Measurements from ENCODE around the gene LHX1. TPM values are rescaled to one million over a fixed set of nuclear protein-coding genes. Genes with fewer than 3 reads are reported as not detected.

Gene LHX1
- total RNA-seq, 1 experiment from 2014 or later = not detected

- Histone ChIP-seq H3K9me2 (replicated peaks; ENCODE audit: insufficient read depth, low read length) (no peaks in the 10 kb centered on the region), H3K27me3 (ENCODE audit: low read length) (no peaks in the 10 kb centered on the region), H4K20me1 (ENCODE audit: insufficient read depth, low read depth, low read length) (peaks cover 7% of the 10 kb centered on the region; the same call in 1 of the 2 replicates), H3K9me3 (ENCODE audit: low read length) (no peaks in the 10 kb centered on the region), H3K4me2 (ENCODE audit: low read depth, low read length, poor library complexity, severe bottlenecking) (peak overlapping the region; percentile 90), H3K27ac (ENCODE audit: low read length) (no peak overlapping the region; the same call in 1 of the 2 replicates), H3K79me2 (ENCODE audit: low read length) (peaks cover 60% of the 10 kb centered on the region), H3K4me3 (ENCODE audit: low read length) (peak overlapping the region; percentile 90), H3K4me1 (ENCODE audit: low read length) (peaks cover 35% of the 10 kb centered on the region), H2AFZ (ENCODE audit: low read length) (no peak overlapping the region), H3K36me3 (ENCODE audit: insufficient read depth, low read length) (peaks cover 33% of the 10 kb centered on the region), H3K9ac (ENCODE audit: low read length) (peak overlapping the region; percentile 88)
- DNase-seq = no peak
Observed at GRCh38 chr17:36950027-36950426, 12.8 kb downstream of the LHX1 start.

- Histone ChIP-seq H3K4me3 (ENCODE audit: low read length) (peak overlapping the region; percentile 90; the same call in 1 of the 2 replicates), H3K9me3 (ENCODE audit: low read length) (no peaks in the 10 kb centered on the region), H3K36me3 (ENCODE audit: insufficient read depth, low read length) (peaks cover 44% of the 10 kb centered on the region), H3K4me1 (ENCODE audit: low read length) (peaks cover 35% of the 10 kb centered on the region), H2AFZ (ENCODE audit: low read length) (no peak overlapping the region), H3K27ac (ENCODE audit: low read length) (no peak overlapping the region), H3K4me2 (ENCODE audit: low read depth, low read length, poor library complexity, severe bottlenecking) (peak overlapping the region; percentile 90), H3K27me3 (ENCODE audit: low read length) (no peaks in the 10 kb centered on the region), H3K79me2 (ENCODE audit: low read length) (peaks cover 71% of the 10 kb centered on the region), H3K9me2 (replicated peaks; ENCODE audit: insufficient read depth, low read length) (no peaks in the 10 kb centered on the region), H3K9ac (ENCODE audit: low read length) (no peak overlapping the region), H4K20me1 (ENCODE audit: insufficient read depth, low read depth, low read length) (peaks cover 11% of the 10 kb centered on the region; the same call in 1 of the 2 replicates)
- DNase-seq = no peak
Observed at GRCh38 chr17:36951084-36951789, 14.0 kb downstream of the LHX1 start.

GRCh38 chr17:36971508-36971907, 34.2 kb downstream of the LHX1 start:
- H3K9me3 ChIP-seq (ENCODE audit: low read length) = no peaks in the 10 kb centered on the region
- H3K27ac ChIP-seq (ENCODE audit: low read length) = no peak overlapping the region
- peaks cover 98% of the 10 kb centered on the region for H3K79me2 ChIP-seq (ENCODE audit: low read length)
- no peaks in the 10 kb centered on the region for H3K9me2 ChIP-seq (replicated peaks; ENCODE audit: insufficient read depth, low read length)
- H3K36me3 ChIP-seq (ENCODE audit: insufficient read depth, low read length) = peaks cover 46% of the 10 kb centered on the region
- no peak overlapping the region for H3K4me3 ChIP-seq (ENCODE audit: low read length)
- no peak overlapping the region for H3K9ac ChIP-seq (ENCODE audit: low read length)
- H2AFZ ChIP-seq (ENCODE audit: low read length) = no peak overlapping the region
- peaks cover 21% of the 10 kb centered on the region for H3K4me1 ChIP-seq (ENCODE audit: low read length)
- no peaks in the 10 kb centered on the region for H3K27me3 ChIP-seq (ENCODE audit: low read length)
- H4K20me1 ChIP-seq (ENCODE audit: insufficient read depth, low read depth, low read length) = no peaks in the 10 kb centered on the region; the same call in 1 of the 2 replicates
- no peak overlapping the region for H3K4me2 ChIP-seq (ENCODE audit: low read depth, low read length, poor library complexity, severe bottlenecking)
- DNase-seq = no peak

GRCh38 chr17:36972186-36972700, 35.0 kb downstream of the LHX1 start:
- H3K4me1 ChIP-seq (ENCODE audit: low read length) = peaks cover 28% of the 10 kb centered on the region
- no peak overlapping the region for H3K27ac ChIP-seq (ENCODE audit: low read length)
- H3K9me3 ChIP-seq (ENCODE audit: low read length) = no peaks in the 10 kb centered on the region
- peaks cover 98% of the 10 kb centered on the region for H3K79me2 ChIP-seq (ENCODE audit: low read length)
- H3K9me2 ChIP-seq (replicated peaks; ENCODE audit: insufficient read depth, low read length) = no peaks in the 10 kb centered on the region
- H3K9ac ChIP-seq (ENCODE audit: low read length) = no peak overlapping the region
- H2AFZ ChIP-seq (ENCODE audit: low read length) = no peak overlapping the region
- peaks cover 39% of the 10 kb centered on the region for H3K36me3 ChIP-seq (ENCODE audit: insufficient read depth, low read length)
- no peak overlapping the region for H3K4me2 ChIP-seq (ENCODE audit: low read depth, low read length, poor library complexity, severe bottlenecking)
- H3K27me3 ChIP-seq (ENCODE audit: low read length) = no peaks in the 10 kb centered on the region
- no peaks in the 10 kb centered on the region; the same call in 1 of the 2 replicates for H4K20me1 ChIP-seq (ENCODE audit: insufficient read depth, low read depth, low read length)
- no peak for DNase-seq
- no peak overlapping the region for H3K4me3 ChIP-seq (ENCODE audit: low read length)

GRCh38 chr17:36972905-36973304, 35.6 kb downstream of the LHX1 start:
- no peak overlapping the region for H3K4me2 ChIP-seq (ENCODE audit: low read depth, low read length, poor library complexity, severe bottlenecking)
- H3K9me3 ChIP-seq (ENCODE audit: low read length) = no peaks in the 10 kb centered on the region
- peaks cover 97% of the 10 kb centered on the region for H3K79me2 ChIP-seq (ENCODE audit: low read length)
- H2AFZ ChIP-seq (ENCODE audit: low read length) = no peak overlapping the region
- no peaks in the 10 kb centered on the region for H3K9me2 ChIP-seq (replicated peaks; ENCODE audit: insufficient read depth, low read length)
- no peak overlapping the region for H3K4me3 ChIP-seq (ENCODE audit: low read length)
- peaks cover 35% of the 10 kb centered on the region for H3K36me3 ChIP-seq (ENCODE audit: insufficient read depth, low read length)
- H3K27ac ChIP-seq (ENCODE audit: low read length) = no peak overlapping the region
- H3K27me3 ChIP-seq (ENCODE audit: low read length) = no peaks in the 10 kb centered on the region
- no peaks in the 10 kb centered on the region; the same call in 1 of the 2 replicates for H4K20me1 ChIP-seq (ENCODE audit: insufficient read depth, low read depth, low read length)
- H3K9ac ChIP-seq (ENCODE audit: low read length) = no peak overlapping the region
- DNase-seq = no peak
- peaks cover 33% of the 10 kb centered on the region for H3K4me1 ChIP-seq (ENCODE audit: low read length)

GRCh38 chr17:36975922-36976515, 38.7 kb downstream of the LHX1 start:
- no peak overlapping the region for H3K4me3 ChIP-seq (ENCODE audit: low read length)
- no peak for DNase-seq
- H3K9ac ChIP-seq (ENCODE audit: low read length) = no peak overlapping the region
- peaks cover 98% of the 10 kb centered on the region for H3K79me2 ChIP-seq (ENCODE audit: low read length)
- H3K27me3 ChIP-seq (ENCODE audit: low read length) = no peaks in the 10 kb centered on the region
- H3K27ac ChIP-seq (ENCODE audit: low read length) = no peak overlapping the region
- peaks cover 19% of the 10 kb centered on the region; the same call in 1 of the 2 replicates for H3K36me3 ChIP-seq (ENCODE audit: insufficient read depth, low read length)
- H3K9me2 ChIP-seq (replicated peaks; ENCODE audit: insufficient read depth, low read length) = no peaks in the 10 kb centered on the region
- H4K20me1 ChIP-seq (ENCODE audit: insufficient read depth, low read depth, low read length) = no peaks in the 10 kb centered on the region
- H3K9me3 ChIP-seq (ENCODE audit: low read length) = no peaks in the 10 kb centered on the region
- H3K4me2 ChIP-seq (ENCODE audit: low read depth, low read length, poor library complexity, severe bottlenecking) = no peak overlapping the region
- peaks cover 55% of the 10 kb centered on the region for H3K4me1 ChIP-seq (ENCODE audit: low read length)
- H2AFZ ChIP-seq (ENCODE audit: low read length) = no peak overlapping the region

GRCh38 chr17:36977066-36977465, 39.8 kb downstream of the LHX1 start:
- Histone ChIP-seq H3K4me3 (ENCODE audit: low read length) (no peak overlapping the region), H3K9me3 (ENCODE audit: low read length) (no peaks in the 10 kb centered on the region), H3K27me3 (ENCODE audit: low read length) (no peaks in the 10 kb centered on the region), H3K36me3 (ENCODE audit: insufficient read depth, low read length) (peaks cover 13% of the 10 kb centered on the region; the same call in 1 of the 2 replicates), H4K20me1 (ENCODE audit: insufficient read depth, low read depth, low read length) (no peaks in the 10 kb centered on the region), H3K9ac (ENCODE audit: low read length) (no peak overlapping the region), H3K27ac (ENCODE audit: low read length) (no peak overlapping the region), H3K4me1 (ENCODE audit: low read length) (peaks cover 54% of the 10 kb centered on the region), H3K79me2 (ENCODE audit: low read length) (peaks cover 98% of the 10 kb centered on the region), H2AFZ (ENCODE audit: low read length) (no peak overlapping the region), H3K4me2 (ENCODE audit: low read depth, low read length, poor library complexity, severe bottlenecking) (no peak overlapping the region), H3K9me2 (replicated peaks; ENCODE audit: insufficient read depth, low read length) (no peaks in the 10 kb centered on the region)
- DNase-seq = no peak

- peak overlapping the region; percentile 31 for H3K4me2 ChIP-seq (ENCODE audit: low read depth, low read length, poor library complexity, severe bottlenecking)
- no peak overlapping the region for H2AFZ ChIP-seq (ENCODE audit: low read length)
- H3K9me2 ChIP-seq (replicated peaks; ENCODE audit: insufficient read depth, low read length) = no peaks in the 10 kb centered on the region
- H3K79me2 ChIP-seq (ENCODE audit: low read length) = peaks cover 98% of the 10 kb centered on the region
- no peaks in the 10 kb centered on the region for H3K27me3 ChIP-seq (ENCODE audit: low read length)
- H3K27ac ChIP-seq (ENCODE audit: low read length) = no peak overlapping the region
- H4K20me1 ChIP-seq (ENCODE audit: insufficient read depth, low read depth, low read length) = no peaks in the 10 kb centered on the region
- H3K9me3 ChIP-seq (ENCODE audit: low read length) = no peaks in the 10 kb centered on the region
- no peak for DNase-seq
- H3K4me3 ChIP-seq (ENCODE audit: low read length) = no peak overlapping the region
- H3K9ac ChIP-seq (ENCODE audit: low read length) = no peak overlapping the region
- H3K4me1 ChIP-seq (ENCODE audit: low read length) = peaks cover 52% of the 10 kb centered on the region
- H3K36me3 ChIP-seq (ENCODE audit: insufficient read depth, low read length) = peaks cover 12% of the 10 kb centered on the region; the same call in 1 of the 2 replicates
Observed at GRCh38 chr17:36977568-36977967, 40.3 kb downstream of the LHX1 start.

All from Karpas-422 (cell line).